SK-N-SH (cell line): ENCODE results near the gene TNIP3.

ENCODE experiments used
- CHD2 ChIP-seq: fragments of 150-350 bp; IDR thresholded peaks from 2 replicates; pipeline ENCODE4 v1.6.1; 2018; ENCODE audit warnings: low read length; ENCODE audit not compliant: partially characterized antibody
- CTCF ChIP-seq: fragments of 200-600 bp; sonication (generic); IDR thresholded peaks from 2 replicates; pipeline ENCODE4 v1.6.1; 2017; ENCODE audit warnings: antibody characterized with exemption, mild to moderate bottlenecking, moderate library complexity
- EP300 ChIP-seq, 2 experiments: IDR thresholded peaks; 2 replicates each; pipeline versions ENCODE4 v1.4.0 to v1.6.1; 2012; ENCODE audit warnings: borderline replicate concordance in 1 of 2, low read depth in 1 of 2, low read length in 1 of 2
- GATA2 ChIP-seq: sonication (generic); formaldehyde crosslinking; IDR thresholded peaks from 2 replicates; pipeline ENCODE4 v1.5.0; 2020; ENCODE audit warnings: mild to moderate bottlenecking, missing genetic modification reagents
- TAF1 ChIP-seq: IDR thresholded peaks from 2 replicates; pipeline ENCODE4 v1.6.1; 2012; ENCODE audit warnings: low read depth, mild to moderate bottlenecking, low read length, moderate library complexity, borderline replicate concordance

- TF ChIP-seq GATA2 (CRISPR knock-in tag) (no peak), TAF1 (no peak), CTCF (no peak), CHD2 (no peak), EP300 (IDR thresholded peaks at IDR 0.05; ENCODE audit: borderline replicate concordance in 1 of 2, low read depth in 1 of 2, low read length in 1 of 2) (no peak)
Measured at GRCh38 chr4:121127100-121127499, 37.0 kb downstream of the TNIP3 start.
